NCI-H1105 treated with DMSO at 0.1 percent for 48 hours (cell line): Measurements from ENCODE around the gene SH3BP4.
A peak's percentile ranks its signal among the peaks of the same experiment; 100 is the strongest.

Experiments used
- DNase-seq: peaks from one replicate; lab custom pipeline; 2025; lab: John Stamatoyannopoulos, UW

SH3BP4 gene

DNA sequence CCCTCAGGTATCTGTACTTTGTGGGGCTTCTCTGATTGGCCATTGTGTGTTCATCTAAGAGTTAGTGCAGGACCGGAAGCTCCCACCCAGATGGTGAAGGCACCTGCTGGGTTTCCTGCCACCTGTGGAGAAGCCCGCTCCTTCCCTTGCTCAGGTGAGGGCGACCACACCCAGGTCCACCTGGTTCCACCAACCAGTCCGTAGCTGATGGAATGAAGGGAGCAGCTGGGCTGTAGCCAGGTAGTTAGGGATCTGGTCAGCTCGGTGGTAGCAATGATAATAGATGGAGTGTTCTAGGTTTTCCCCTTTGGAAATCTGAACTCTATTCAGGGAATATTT lies 16.0 kb downstream of the SH3BP4 start:
- no peak for DNase-seq

- DNase-seq: no peak
Observed at GRCh38 chr2:234968631-234969305, 17.0 kb downstream of the SH3BP4 start.

GRCh38 chr2:234969306-234970098 lies 17.7 kb downstream of the SH3BP4 start:
- DNase-seq: no peak

DNA sequence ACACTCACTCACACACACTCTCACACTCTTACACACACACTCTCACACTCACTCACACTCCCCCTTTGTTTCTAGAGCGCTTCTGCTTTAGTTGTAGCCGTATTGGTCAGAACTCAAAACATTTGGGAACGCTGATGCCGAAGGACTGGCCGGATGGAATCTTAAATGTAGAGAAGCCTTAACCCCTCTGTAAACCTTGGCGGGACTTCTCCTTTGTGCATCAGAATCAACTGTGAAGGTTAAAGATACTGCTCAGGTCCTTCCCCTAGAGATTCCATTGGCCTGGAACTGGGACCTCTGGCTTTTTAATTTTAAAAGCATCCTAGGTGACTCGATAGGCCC lies 18.3 kb downstream of the SH3BP4 start:
- DNase-seq: no peak

DNA sequence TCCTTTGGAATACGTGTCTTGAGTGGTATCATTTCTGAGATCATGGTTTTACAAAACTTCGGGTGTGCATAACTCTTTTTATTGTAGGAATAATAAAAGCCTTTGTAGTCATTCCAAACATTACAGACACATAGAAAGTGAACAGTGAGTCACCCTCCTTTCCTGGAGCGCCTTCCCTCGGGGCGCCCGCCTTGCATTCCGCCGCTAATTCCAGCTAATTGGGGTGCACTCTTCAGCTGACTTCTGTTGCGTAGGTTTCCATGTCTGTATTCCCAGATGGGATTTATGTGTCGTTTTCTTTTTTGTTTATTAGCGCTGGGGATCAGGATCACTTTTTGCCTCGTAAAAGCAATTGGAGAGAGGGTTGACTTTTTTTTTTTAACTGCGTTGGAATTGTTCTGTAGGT lies 18.7 kb downstream of the SH3BP4 start:
- no peak for DNase-seq

DNA sequence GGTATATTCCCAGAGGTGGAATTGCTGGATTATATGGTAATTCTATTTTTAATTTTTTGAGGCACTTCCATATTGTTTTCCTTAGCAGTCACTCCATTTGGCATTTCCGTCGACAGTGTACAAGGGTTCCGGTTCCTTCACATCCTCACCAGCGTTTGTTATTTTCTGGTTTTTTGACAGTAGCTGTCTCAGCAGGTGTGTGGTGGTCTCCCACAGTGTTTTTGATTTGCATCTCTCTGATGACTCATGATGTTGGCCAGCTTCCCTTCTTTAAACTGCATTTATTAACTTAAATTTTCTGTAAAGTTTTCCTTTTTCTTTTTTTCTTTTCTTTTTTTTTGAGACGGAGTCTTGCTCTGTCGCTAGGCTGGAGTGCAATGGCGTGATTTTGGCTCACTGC lies 19.7 kb downstream of the SH3BP4 start:
- no peak for DNase-seq

DNA sequence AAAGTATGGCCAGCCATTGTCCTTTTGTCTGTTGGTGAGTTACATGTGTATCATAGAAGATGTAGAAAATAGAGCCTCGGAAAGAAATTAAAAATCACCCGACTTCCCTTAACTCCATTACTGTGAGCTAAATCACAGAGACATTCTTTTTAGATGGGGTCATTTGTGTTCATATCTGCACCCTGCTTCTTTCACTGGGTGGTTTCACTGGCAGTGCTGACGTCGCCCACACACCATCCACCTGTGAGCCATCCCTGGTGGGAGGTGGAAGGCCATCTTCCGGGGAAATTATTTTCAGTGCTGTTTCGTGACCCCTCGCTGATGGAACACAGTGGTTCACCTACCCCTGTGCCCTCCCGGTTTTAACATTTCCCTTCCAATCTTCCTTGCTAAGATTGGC lies 21.2 kb downstream of the SH3BP4 start:
- DNase-seq: no peak

GRCh38 chr2:234974501-234975385 lies 22.9 kb downstream of the SH3BP4 start:
- no peak for DNase-seq

GRCh38 chr2:234975611-234976010 lies 23.8 kb downstream of the SH3BP4 start:
- DNase-seq: no peak

GRCh38 chr2:234976479-234977227 lies 24.8 kb downstream of the SH3BP4 start:
- DNase-seq: no peak

GRCh38 chr2:234977228-234977679 lies 25.4 kb downstream of the SH3BP4 start:
- peak; percentile 23 for DNase-seq

GRCh38 chr2:234978466-234979203 lies 26.8 kb downstream of the SH3BP4 start:
- DNase-seq: no peak

DNA sequence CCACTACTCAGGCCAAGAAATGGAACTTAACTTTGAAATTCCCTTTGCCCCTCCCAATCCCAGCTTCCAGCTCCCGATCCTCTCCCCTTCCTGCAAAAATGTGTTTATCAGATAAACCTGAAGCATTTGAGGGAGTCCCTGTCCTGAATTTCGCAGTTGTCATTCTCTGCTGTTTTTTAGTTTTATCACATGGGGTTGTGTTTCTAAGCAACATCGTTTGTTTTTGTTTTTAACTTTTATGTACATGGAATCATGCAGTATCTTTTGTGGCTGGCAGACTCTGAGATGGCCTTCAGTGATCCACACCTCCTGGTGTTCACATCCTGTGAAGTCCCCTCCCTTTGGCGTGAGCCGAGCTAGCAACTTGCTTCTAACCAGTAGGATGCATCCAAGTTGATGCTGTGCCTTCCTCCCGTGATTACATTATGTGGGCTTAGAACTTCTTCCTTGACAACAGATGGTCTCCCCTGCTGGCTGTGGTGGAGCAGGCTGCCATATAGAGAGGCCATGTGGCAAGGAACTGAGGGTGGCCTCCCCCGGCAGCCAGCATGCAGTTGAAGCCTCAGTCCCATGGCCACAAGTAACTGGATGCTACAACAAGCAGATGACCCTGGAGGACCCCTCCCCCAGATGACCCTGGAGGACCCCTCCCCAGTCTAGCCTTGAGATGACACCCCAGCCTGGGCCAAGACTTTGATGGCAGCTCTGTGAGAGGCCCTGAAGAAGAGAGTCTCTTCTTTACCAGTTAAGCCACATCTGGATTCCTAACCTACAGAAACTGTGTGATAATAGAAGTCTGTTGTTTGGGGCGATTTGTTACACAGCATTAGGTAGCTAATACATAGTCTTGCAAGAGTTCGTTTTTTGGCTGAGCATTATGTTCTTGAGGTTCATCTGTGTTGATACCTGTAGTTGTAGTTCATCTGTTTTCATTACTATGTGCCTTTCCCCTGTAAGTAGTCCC lies 27.7 kb downstream of the SH3BP4 start:
- DNase-seq: no peak

- DNase-seq: peak; percentile 56
Observed at GRCh38 chr2:234980451-234981187, 28.8 kb downstream of the SH3BP4 start.

- DNase-seq: no peak
Observed at GRCh38 chr2:234981197-234982095, 29.6 kb downstream of the SH3BP4 start.

DNA sequence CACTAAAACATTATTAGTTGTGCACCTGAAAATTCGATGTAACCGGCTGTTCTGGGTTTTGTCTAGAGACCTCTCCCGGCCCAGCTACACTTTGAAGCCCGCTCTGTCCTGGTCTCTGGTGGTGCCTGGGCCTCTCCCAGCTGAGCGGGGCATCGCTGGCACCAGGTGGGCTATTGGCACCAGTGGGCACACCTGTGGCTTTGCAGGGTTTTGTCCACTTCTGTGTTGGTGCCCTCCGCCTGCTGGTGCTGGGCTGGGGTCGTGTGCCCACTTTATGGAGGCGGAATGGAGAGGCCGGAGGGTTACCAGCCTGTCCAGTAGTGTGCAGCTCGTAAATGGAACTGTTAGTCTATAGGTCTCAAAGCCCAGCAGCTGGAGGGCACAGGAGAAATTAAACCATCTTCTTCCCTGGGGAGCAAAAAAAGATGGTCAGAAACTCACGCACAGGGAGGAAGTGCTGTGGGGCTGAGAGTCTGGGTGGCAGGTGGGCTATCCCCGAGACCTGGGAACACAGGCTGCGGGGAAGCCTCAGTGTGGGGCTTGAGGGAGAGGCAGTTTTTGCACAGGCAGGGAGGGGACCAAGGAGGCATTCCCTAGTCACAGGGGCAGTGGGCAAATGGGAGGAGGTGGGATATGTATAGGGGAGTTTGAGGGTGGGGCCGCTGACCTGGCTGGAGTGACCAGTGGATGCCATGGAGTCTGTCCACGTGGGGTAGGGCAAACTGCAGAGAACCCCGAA lies 30.4 kb downstream of the SH3BP4 start:
- no peak for DNase-seq

GRCh38 chr2:234983011-234983726 lies 31.4 kb downstream of the SH3BP4 start:
- DNase-seq: peak; percentile 92
